Activated naive CD4-positive, alpha-beta T cell treated with anti-CD3 and anti-CD28 coated beads, Interleukin-2, amount 50 U/mL, for 24 hours (primary cell): Measurements from ENCODE around the gene TP73.

Source experiments
- H3K27ac Mint-ChIP-seq: one replicate; pipeline ENCODE4 v1.8.0; 2021; ENCODE audit warnings: mild to moderate bottlenecking, mixed read lengths
- H3K27me3 Mint-ChIP-seq: one replicate; pipeline ENCODE4 v1.8.0; 2021; ENCODE audit warnings: mixed read lengths
- H3K36me3 Mint-ChIP-seq: one replicate; pipeline ENCODE4 v1.8.0; 2021; ENCODE audit warnings: mixed read lengths
- H3K4me1 Mint-ChIP-seq: one replicate; pipeline ENCODE4 v1.8.0; 2021; ENCODE audit warnings: mixed read lengths
- H3K4me3 Mint-ChIP-seq: one replicate; pipeline ENCODE4 v1.8.0; 2021; ENCODE audit warnings: mild to moderate bottlenecking, mixed read lengths
- H3K9me3 Mint-ChIP-seq: one replicate; pipeline ENCODE4 v1.8.0; 2021; ENCODE audit warnings: mixed read lengths

Gene TP73

GRCh38 chr1:3733883-3734589 is 81.7 kb downstream of the TP73 start:
- Mint-ChIP-seq H3K36me3 (no peaks in the 10 kb centered on the region), H3K4me1 (no peaks in the 10 kb centered on the region), H3K9me3 (no peaks in the 10 kb centered on the region), H3K4me3 (no peak overlapping the region), H3K27ac (no peak overlapping the region), H3K27me3 (no peaks in the 10 kb centered on the region)

- no peak overlapping the region for H3K27ac Mint-ChIP-seq
- H3K27me3 Mint-ChIP-seq, result no peaks in the 10 kb centered on the region
- H3K4me1 Mint-ChIP-seq, result no peaks in the 10 kb centered on the region
- H3K36me3 Mint-ChIP-seq, result no peaks in the 10 kb centered on the region
- H3K4me3 Mint-ChIP-seq, result no peak overlapping the region
- no peaks in the 10 kb centered on the region for H3K9me3 Mint-ChIP-seq
These were observed 82.3 kb downstream of the TP73 start for GRCh38 chr1:3734602-3735001.

- no peak overlapping the region for H3K27ac Mint-ChIP-seq
- no peaks in the 10 kb centered on the region for H3K36me3 Mint-ChIP-seq
- no peaks in the 10 kb centered on the region for H3K9me3 Mint-ChIP-seq
- no peaks in the 10 kb centered on the region for H3K27me3 Mint-ChIP-seq
- no peaks in the 10 kb centered on the region for H3K4me1 Mint-ChIP-seq
- no peak overlapping the region for H3K4me3 Mint-ChIP-seq
These were observed 82.8 kb downstream of the TP73 start for GRCh38 chr1:3735027-3735681.

DNA sequence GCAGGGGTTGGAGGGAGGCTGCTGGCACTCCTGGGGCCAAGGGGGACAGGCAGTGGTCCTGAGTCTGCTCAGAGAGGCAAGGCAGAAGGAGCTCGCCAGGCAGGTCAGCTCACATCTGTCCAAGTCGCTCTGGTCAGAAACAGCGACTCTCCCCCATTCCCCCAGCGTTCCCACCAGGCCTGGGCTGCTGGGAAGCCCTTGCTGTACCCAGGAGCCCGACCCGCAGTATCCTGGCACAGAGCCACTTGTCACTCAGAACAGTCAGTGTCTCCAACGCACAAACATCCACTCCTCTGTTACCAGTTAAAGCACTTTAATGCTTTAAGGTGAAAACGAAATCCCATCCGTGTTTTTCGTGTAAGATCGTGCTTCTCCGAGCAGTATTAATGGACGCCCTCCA is 83.4 kb downstream of the TP73 start:
- Mint-ChIP-seq H3K4me1 (no peaks in the 10 kb centered on the region), H3K4me3 (no peak overlapping the region), H3K9me3 (no peaks in the 10 kb centered on the region), H3K36me3 (no peaks in the 10 kb centered on the region), H3K27me3 (no peaks in the 10 kb centered on the region), H3K27ac (no peak overlapping the region)

GRCh38 chr1:3736131-3736561 is 83.8 kb downstream of the TP73 start:
- H3K9me3 Mint-ChIP-seq, result no peaks in the 10 kb centered on the region
- no peaks in the 10 kb centered on the region for H3K4me1 Mint-ChIP-seq
- no peak overlapping the region for H3K4me3 Mint-ChIP-seq
- H3K36me3 Mint-ChIP-seq, result no peaks in the 10 kb centered on the region
- H3K27ac Mint-ChIP-seq, result no peak overlapping the region
- no peaks in the 10 kb centered on the region for H3K27me3 Mint-ChIP-seq

DNA sequence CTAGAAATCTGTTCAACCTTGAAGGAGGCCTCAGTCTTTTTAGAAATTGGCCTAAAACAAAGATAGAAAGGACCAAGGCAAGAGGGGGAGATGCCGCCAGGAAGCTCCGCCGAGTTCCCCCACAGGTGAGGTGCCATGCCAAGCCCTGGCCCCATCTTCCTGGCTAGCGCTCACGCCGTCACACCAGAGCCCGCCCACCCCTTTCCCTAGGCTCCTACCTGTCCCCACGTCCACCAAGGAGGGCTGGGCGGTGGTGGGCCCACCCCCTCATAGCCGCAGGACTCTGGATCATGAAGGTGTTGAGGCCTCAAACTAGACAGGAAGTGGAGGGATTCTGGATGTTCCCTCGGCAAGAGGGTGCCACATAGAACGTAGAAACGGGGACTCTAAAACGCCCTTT is 84.4 kb downstream of the TP73 start:
- Mint-ChIP-seq H3K4me1 (no peaks in the 10 kb centered on the region), H3K27ac (no peak overlapping the region), H3K36me3 (no peaks in the 10 kb centered on the region), H3K4me3 (no peak overlapping the region), H3K9me3 (no peaks in the 10 kb centered on the region), H3K27me3 (no peaks in the 10 kb centered on the region)

GRCh38 chr1:3738943-3739342 is 86.6 kb downstream of the TP73 start:
- Mint-ChIP-seq H3K27me3 (no peaks in the 10 kb centered on the region), H3K36me3 (no peaks in the 10 kb centered on the region), H3K9me3 (no peaks in the 10 kb centered on the region), H3K4me1 (peaks cover 4% of the 10 kb centered on the region), H3K4me3 (no peak overlapping the region), H3K27ac (no peak overlapping the region)

GRCh38 chr1:3740042-3740441 is 87.7 kb downstream of the TP73 start:
- no peaks in the 10 kb centered on the region for H3K27me3 Mint-ChIP-seq
- H3K4me1 Mint-ChIP-seq, result peaks cover 11% of the 10 kb centered on the region
- H3K9me3 Mint-ChIP-seq, result no peaks in the 10 kb centered on the region
- H3K36me3 Mint-ChIP-seq, result no peaks in the 10 kb centered on the region
- no peak overlapping the region for H3K4me3 Mint-ChIP-seq
- no peak overlapping the region for H3K27ac Mint-ChIP-seq

DNA sequence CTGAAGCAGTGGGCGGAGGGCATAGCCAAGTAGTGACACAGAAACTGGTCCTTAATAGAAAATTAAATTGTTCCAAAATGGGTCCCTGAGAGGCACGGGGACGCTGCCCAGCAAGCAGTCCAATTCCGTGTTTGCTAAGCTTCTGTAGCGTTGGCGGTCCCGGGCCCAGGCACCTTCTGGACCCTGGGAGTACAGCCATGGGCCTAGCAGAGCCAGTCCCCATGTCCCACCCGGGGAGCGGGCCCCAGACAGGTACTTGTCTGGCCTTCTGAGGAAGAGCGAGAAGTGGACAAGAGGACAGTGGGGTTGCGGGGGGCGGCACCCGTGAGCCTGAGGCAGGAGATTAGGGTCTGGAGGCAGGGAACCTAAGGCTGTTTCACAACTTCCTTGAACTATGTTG is 88.4 kb downstream of the TP73 start:
- Mint-ChIP-seq H3K4me1 (peaks cover 18% of the 10 kb centered on the region), H3K27ac (no peak overlapping the region), H3K4me3 (no peak overlapping the region), H3K36me3 (no peaks in the 10 kb centered on the region), H3K27me3 (no peaks in the 10 kb centered on the region), H3K9me3 (no peaks in the 10 kb centered on the region)

DNA sequence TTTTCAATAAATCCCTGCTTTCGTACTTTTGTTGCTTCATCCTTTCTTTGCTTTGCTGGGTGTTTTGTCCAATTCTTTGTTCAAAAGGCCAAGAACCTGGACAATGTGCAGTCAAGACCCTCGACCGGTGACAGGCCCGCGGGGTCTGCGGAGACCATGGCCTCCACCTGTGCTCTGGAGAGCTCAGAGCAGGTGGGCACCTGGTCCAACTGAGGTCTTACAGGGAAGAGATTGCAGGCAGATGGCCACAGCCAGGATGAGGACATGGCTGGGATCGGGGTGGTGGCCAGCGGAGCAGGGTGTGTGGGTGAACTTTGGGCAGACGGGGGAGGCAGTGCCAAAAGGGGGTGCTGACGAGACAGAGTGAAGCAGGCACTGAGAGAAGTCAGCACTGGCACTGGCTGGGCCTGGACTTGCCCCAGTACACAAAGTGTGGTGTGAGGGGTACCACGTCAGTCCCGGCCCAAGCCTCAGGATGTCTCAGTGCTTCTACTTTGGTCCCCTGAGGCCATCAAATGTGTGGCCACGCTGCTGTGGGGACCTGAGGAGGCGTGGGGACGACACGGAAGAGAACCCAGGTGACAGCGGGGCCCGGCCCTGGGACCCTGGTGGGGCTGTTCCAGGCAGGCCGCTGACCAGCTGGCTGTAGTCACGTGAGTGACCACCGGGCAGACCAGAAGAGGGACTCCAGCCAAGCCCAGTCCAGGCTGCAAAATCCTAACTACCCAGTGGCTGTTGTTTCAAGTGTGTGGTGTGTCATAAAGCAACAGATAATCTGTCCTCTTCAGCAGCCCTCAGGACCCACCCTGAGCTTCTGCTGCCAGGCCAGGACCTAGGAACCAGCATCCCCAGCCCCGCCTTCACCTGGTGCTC is 89.5 kb downstream of the TP73 start:
- Mint-ChIP-seq H3K4me1 (peaks cover 23% of the 10 kb centered on the region), H3K27me3 (no peaks in the 10 kb centered on the region), H3K9me3 (no peaks in the 10 kb centered on the region), H3K36me3 (no peaks in the 10 kb centered on the region), H3K4me3 (no peak overlapping the region), H3K27ac (peak overlapping the region; percentile 46)

- H3K4me3 Mint-ChIP-seq, result no peak overlapping the region
- H3K36me3 Mint-ChIP-seq, result no peaks in the 10 kb centered on the region
- no peaks in the 10 kb centered on the region for H3K9me3 Mint-ChIP-seq
- H3K27me3 Mint-ChIP-seq, result no peaks in the 10 kb centered on the region
- peaks cover 24% of the 10 kb centered on the region for H3K4me1 Mint-ChIP-seq
- H3K27ac Mint-ChIP-seq, result no peak overlapping the region
These were observed 90.4 kb downstream of the TP73 start for GRCh38 chr1:3742439-3743298.

- Mint-ChIP-seq H3K4me3 (no peak overlapping the region), H3K4me1 (peaks cover 32% of the 10 kb centered on the region), H3K27ac (no peak overlapping the region), H3K36me3 (no peaks in the 10 kb centered on the region), H3K27me3 (no peaks in the 10 kb centered on the region), H3K9me3 (no peaks in the 10 kb centered on the region)
These were observed 91.1 kb downstream of the TP73 start for GRCh38 chr1:3743421-3743820.

DNA sequence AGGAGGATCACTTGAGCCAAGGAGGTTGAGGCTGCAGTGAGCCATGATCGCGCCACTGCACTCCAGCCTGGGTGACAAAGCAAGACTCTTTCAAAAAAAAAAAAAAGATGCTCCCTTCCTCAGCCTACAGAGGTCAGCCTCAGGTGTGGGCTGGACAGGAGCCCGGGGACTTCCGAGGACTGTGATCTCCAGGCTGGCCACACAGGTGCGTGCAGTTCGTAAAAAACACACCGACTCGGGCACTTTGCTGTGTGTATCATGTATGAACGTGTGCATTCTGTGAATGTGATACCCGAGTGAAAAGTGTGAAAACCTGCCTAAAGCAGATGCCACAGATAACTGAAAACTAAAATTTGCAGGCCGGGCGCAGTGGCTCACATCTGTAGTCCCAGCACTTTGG is 91.5 kb downstream of the TP73 start:
- Mint-ChIP-seq H3K36me3 (no peaks in the 10 kb centered on the region), H3K4me3 (no peak overlapping the region), H3K9me3 (no peaks in the 10 kb centered on the region), H3K27ac (no peak overlapping the region), H3K4me1 (peaks cover 33% of the 10 kb centered on the region), H3K27me3 (no peaks in the 10 kb centered on the region)

GRCh38 chr1:3744646-3745045 is 92.3 kb downstream of the TP73 start:
- Mint-ChIP-seq H3K4me1 (peaks cover 33% of the 10 kb centered on the region), H3K27ac (no peak overlapping the region), H3K4me3 (no peak overlapping the region), H3K36me3 (no peaks in the 10 kb centered on the region), H3K27me3 (no peaks in the 10 kb centered on the region), H3K9me3 (no peaks in the 10 kb centered on the region)

- Mint-ChIP-seq H3K4me1 (peaks cover 33% of the 10 kb centered on the region), H3K36me3 (no peaks in the 10 kb centered on the region), H3K27me3 (no peaks in the 10 kb centered on the region), H3K27ac (no peak overlapping the region), H3K4me3 (peak overlapping the region; percentile 5), H3K9me3 (no peaks in the 10 kb centered on the region)
These were observed 92.8 kb downstream of the TP73 start for GRCh38 chr1:3745071-3745470.
